ENCODE data around the gene CPED1.

The CPED1 gene

GRCh38 chr7:120988591-120989256 lies at the start of gene CPED1:
Gene CPED1, plus strand, starts transcription at chr7:120988711. Its CDS starts 911 bp downstream, at chr7:120989622.
- Mint-ChIP-seq H3K4me3 (peak within 1 kb of the TSS; percentile 67), H3K27ac (no peak within 1 kb of the TSS), H3K4me1 (peaks cover 9% of the 10 kb centered on the region), H3K9me3 (no peaks in the 10 kb centered on the region), H3K36me3 (no peaks in the 10 kb centered on the region)
- peak in 1 of 2 donors; percentile 54 for DNase-seq (ENCODE audit: low spot score in 2 of 2)
- ATAC-seq, result peak; percentile 81

GRCh38 chr7:120939345-120939744 lies 49.2 kb upstream of the CPED1 start:
- Mint-ChIP-seq H3K27ac (no peak overlapping the region), H3K4me3 (no peak overlapping the region), H3K4me1 (no peaks in the 10 kb centered on the region), H3K9me3 (no peaks in the 10 kb centered on the region), H3K36me3 (peaks cover under 1% of the 10 kb centered on the region)
- ATAC-seq (no peak), DNase-seq (ENCODE audit: low spot score in 2 of 2) (no peak)

- Mint-ChIP-seq H3K36me3 (no peaks in the 10 kb centered on the region), H3K9me3 (no peaks in the 10 kb centered on the region), H3K27ac (no peak overlapping the region), H3K4me3 (no peak overlapping the region), H3K4me1 (no peaks in the 10 kb centered on the region)
- ATAC-seq, result no peak
- DNase-seq (ENCODE audit: low spot score in 2 of 2), result no peak
Measured at GRCh38 chr7:120941064-120941463, 47.4 kb upstream of the CPED1 start.

GRCh38 chr7:120941856-120942255 lies 46.7 kb upstream of the CPED1 start:
- H3K9me3 Mint-ChIP-seq, result no peaks in the 10 kb centered on the region
- no peak overlapping the region for H3K4me3 Mint-ChIP-seq
- H3K4me1 Mint-ChIP-seq, result no peaks in the 10 kb centered on the region
- ATAC-seq (no peak), DNase-seq (ENCODE audit: low spot score in 2 of 2) (no peak)
- H3K27ac Mint-ChIP-seq, result no peak overlapping the region
- no peaks in the 10 kb centered on the region for H3K36me3 Mint-ChIP-seq

- DNase-seq (ENCODE audit: low spot score in 2 of 2) (no peak), ATAC-seq (no peak)
- Mint-ChIP-seq H3K9me3 (no peaks in the 10 kb centered on the region), H3K4me1 (no peaks in the 10 kb centered on the region), H3K27ac (no peak overlapping the region), H3K4me3 (no peak overlapping the region), H3K36me3 (no peaks in the 10 kb centered on the region)
Measured at GRCh38 chr7:120942861-120943260, 45.6 kb upstream of the CPED1 start.

GRCh38 chr7:120944826-120945562 lies 43.5 kb upstream of the CPED1 start:
- DNase-seq (ENCODE audit: low spot score in 2 of 2) (no peak), ATAC-seq (no peak)
- Mint-ChIP-seq H3K27ac (no peak overlapping the region), H3K9me3 (no peaks in the 10 kb centered on the region), H3K36me3 (peaks cover 6% of the 10 kb centered on the region), H3K4me1 (peaks cover 8% of the 10 kb centered on the region), H3K4me3 (no peak overlapping the region)

- H3K4me1 Mint-ChIP-seq, result peaks cover 8% of the 10 kb centered on the region
- no peaks in the 10 kb centered on the region for H3K9me3 Mint-ChIP-seq
- H3K36me3 Mint-ChIP-seq, result peaks cover 35% of the 10 kb centered on the region
- H3K4me3 Mint-ChIP-seq, result no peak overlapping the region
- H3K27ac Mint-ChIP-seq, result no peak overlapping the region
- no peak for ATAC-seq
- DNase-seq (ENCODE audit: low spot score in 2 of 2), result no peak
Measured at GRCh38 chr7:120947980-120948379, 40.5 kb upstream of the CPED1 start.

- peak overlapping the region; percentile 91 for H3K4me3 Mint-ChIP-seq
- peaks cover 50% of the 10 kb centered on the region for H3K36me3 Mint-ChIP-seq
- peaks cover 8% of the 10 kb centered on the region for H3K4me1 Mint-ChIP-seq
- DNase-seq (ENCODE audit: low spot score in 2 of 2), result no peak
- ATAC-seq, result no peak
- peak overlapping the region; percentile 100 for H3K27ac Mint-ChIP-seq
- H3K9me3 Mint-ChIP-seq, result no peaks in the 10 kb centered on the region
Measured at GRCh38 chr7:120949393-120949911, 39.1 kb upstream of the CPED1 start.

GRCh38 chr7:120949998-120950538 lies 38.4 kb upstream of the CPED1 start:
- H3K36me3 Mint-ChIP-seq, result peaks cover 56% of the 10 kb centered on the region
- peak overlapping the region; percentile 91 for H3K4me3 Mint-ChIP-seq
- no peaks in the 10 kb centered on the region for H3K9me3 Mint-ChIP-seq
- H3K4me1 Mint-ChIP-seq, result peaks cover 12% of the 10 kb centered on the region
- H3K27ac Mint-ChIP-seq, result peak overlapping the region; percentile 100
- ATAC-seq (no peak), DNase-seq (ENCODE audit: low spot score in 2 of 2) (no peak)

- no peaks in the 10 kb centered on the region for H3K9me3 Mint-ChIP-seq
Measured at GRCh38 chr7:120950539-120951308, 37.8 kb upstream of the CPED1 start, which contains the start of gene ING3. Gene ING3, plus strand, starts transcription at chr7:120950777. Its CDS starts 120 bp downstream, at chr7:120950897.

GRCh38 chr7:120951309-120951699 lies 37.2 kb upstream of the CPED1 start:
- DNase-seq (ENCODE audit: low spot score in 2 of 2) (no peak), ATAC-seq (no peak)
- H3K36me3 Mint-ChIP-seq, result peaks cover 69% of the 10 kb centered on the region
- peak overlapping the region; percentile 91 for H3K4me3 Mint-ChIP-seq
- H3K27ac Mint-ChIP-seq, result peak overlapping the region; percentile 100
- H3K4me1 Mint-ChIP-seq, result peaks cover 18% of the 10 kb centered on the region
- no peaks in the 10 kb centered on the region for H3K9me3 Mint-ChIP-seq

More at GRCh38 chr7:120950539-120951308, 37.8 kb upstream of the CPED1 start, which contains the start of gene ING3:
- H3K4me1 Mint-ChIP-seq, result peaks cover 18% of the 10 kb centered on the region
- DNase-seq (ENCODE audit: low spot score in 2 of 2) (peak; percentile 96 to 99), ATAC-seq (peak; percentile 97)
- peak within 1 kb of the TSS; percentile 100 for H3K27ac Mint-ChIP-seq
- peaks cover 63% of the 10 kb centered on the region for H3K36me3 Mint-ChIP-seq
- peak within 1 kb of the TSS; percentile 91 for H3K4me3 Mint-ChIP-seq

- Mint-ChIP-seq H3K4me1 (peaks cover 18% of the 10 kb centered on the region), H3K9me3 (no peaks in the 10 kb centered on the region), H3K27ac (peak overlapping the region; percentile 100), H3K4me3 (peak overlapping the region; percentile 91), H3K36me3 (peaks cover 74% of the 10 kb centered on the region)
- ATAC-seq, result no peak
- DNase-seq (ENCODE audit: low spot score in 2 of 2), result no peak
Measured at GRCh38 chr7:120951826-120952225, 36.7 kb upstream of the CPED1 start.

GRCh38 chr7:120955577-120956149 lies 32.8 kb upstream of the CPED1 start:
- Mint-ChIP-seq H3K36me3 (peaks cover 94% of the 10 kb centered on the region), H3K9me3 (no peaks in the 10 kb centered on the region), H3K4me3 (no peak overlapping the region), H3K27ac (peak overlapping the region; percentile 81), H3K4me1 (peaks cover 27% of the 10 kb centered on the region)
- peak; percentile 79 for ATAC-seq
- no peak for DNase-seq (ENCODE audit: low spot score in 2 of 2)

- DNase-seq (ENCODE audit: low spot score in 2 of 2) (no peak), ATAC-seq (no peak)
- Mint-ChIP-seq H3K27ac (no peak overlapping the region), H3K9me3 (no peaks in the 10 kb centered on the region), H3K4me3 (no peak overlapping the region), H3K4me1 (peaks cover 36% of the 10 kb centered on the region), H3K36me3 (peaks cover 86% of the 10 kb centered on the region)
Measured at GRCh38 chr7:120959929-120960484, 28.5 kb upstream of the CPED1 start.

Measured in stimulated activated effector memory CD8-positive, alpha-beta T cell treated with anti-CD3 and anti-CD28 coated beads, Interleukin-12 subunit alpha, Interleukin-12 subunit beta, amount 100 ng/mL, for 72 hours (primary cell).